WTC11 (cell line): ENCODE measurements around the gene TAF6. TPM values are rescaled to one million over a fixed set of nuclear protein-coding genes. Genes with fewer than 3 reads are reported as not detected.

ENCODE experiments used
- ATAC-seq: fragments of 200-7000 bp; cut with Tn5 transposase; 2 replicates; pipeline ENCODE4 v1.10.0; 2021; ENCODE audit warnings: mild to moderate bottlenecking, moderate library complexity
- CTCF ChIA-PET: fragments of 300-600 bp; sonication (Branson Sonifier 250); formaldehyde crosslinking; loops from one replicate; lab custom pipeline; 2021; ENCODE audit warnings: antibody characterized with exemption; lab: Charles Lee
- POLR2A ChIA-PET: fragments of 350-600 bp; sonication (Branson Sonifier 250); formaldehyde crosslinking; loops from one replicate; lab custom pipeline; 2021; ENCODE audit warnings: antibody characterized with exemption; lab: Charles Lee
- DNase-seq: peaks from one replicate; pipeline ENCODE4 v3.0.0; 2021; ENCODE audit warnings: low spot score
- H3K27ac Mint-ChIP-seq: 2 replicates; pipeline ENCODE4 v1.8.0; 2021; ENCODE audit warnings: mixed read lengths
- H3K27me3 Mint-ChIP-seq: 2 replicates; pipeline ENCODE4 v1.8.0; 2021; ENCODE audit warnings: low read depth, mild to moderate bottlenecking, moderate library complexity, mixed read lengths
- H3K36me3 Mint-ChIP-seq: 2 replicates; pipeline ENCODE4 v1.8.0; 2021; ENCODE audit warnings: mixed read lengths
- H3K4me1 Mint-ChIP-seq: 2 replicates; pipeline ENCODE4 v1.8.0; 2022; ENCODE audit warnings: mixed read lengths
- H3K4me3 Mint-ChIP-seq: 2 replicates; pipeline ENCODE4 v1.8.0; 2021; ENCODE audit warnings: mild to moderate bottlenecking, moderate library complexity, mixed read lengths
- H3K9me3 Mint-ChIP-seq: 2 replicates; pipeline ENCODE4 v1.8.0; 2021; ENCODE audit warnings: mixed read lengths
- AR ChIP-seq: fragments of 250-450 bp; sonication (Bioruptor Pico); IDR thresholded peaks from 2 replicates; pipeline ENCODE4 v1.9.0; 2021; ENCODE audit warnings: mild to moderate bottlenecking
- ARID4B ChIP-seq: sonication (generic); formaldehyde crosslinking; IDR thresholded peaks from 2 replicates; pipeline ENCODE4 v1.8.0; 2023; ENCODE audit warnings: missing genetic modification reagents, mild to moderate bottlenecking, borderline replicate concordance
- ATF1 ChIP-seq: sonication (generic); formaldehyde crosslinking; IDR thresholded peaks from 2 replicates; pipeline ENCODE4 v1.8.1; 2023; ENCODE audit warnings: mild to moderate bottlenecking, moderate library complexity, missing genetic modification reagents
- CBFB ChIP-seq: sonication (generic); formaldehyde crosslinking; IDR thresholded peaks from 2 replicates; pipeline ENCODE4 v1.8.1; 2022; ENCODE audit warnings: mild to moderate bottlenecking, low read depth, missing genetic modification reagents
- CDX4 ChIP-seq: fragments of 250-450 bp; sonication (Bioruptor Pico); IDR thresholded peaks from 2 replicates; pipeline ENCODE4 v1.9.0; 2021; ENCODE audit warnings: moderate library complexity, mild to moderate bottlenecking, inconsistent platforms, borderline replicate concordance
- EMX1 ChIP-seq: fragments of 250-450 bp; sonication (Bioruptor Pico); IDR thresholded peaks from 2 replicates; pipeline ENCODE4 v1.8.0; 2021; ENCODE audit warnings: mild to moderate bottlenecking
- ERG ChIP-seq: fragments of 250-450 bp; sonication (Bioruptor Pico); IDR thresholded peaks from 2 replicates; pipeline ENCODE4 v1.8.0; 2021; ENCODE audit warnings: mild to moderate bottlenecking
- ETV6 ChIP-seq: sonication (generic); formaldehyde crosslinking; IDR thresholded peaks from 2 replicates; pipeline ENCODE4 v1.8.1; 2022; ENCODE audit warnings: mild to moderate bottlenecking, missing genetic modification reagents
- FOXJ3 ChIP-seq: sonication (generic); formaldehyde crosslinking; IDR thresholded peaks from 2 replicates; pipeline ENCODE4 v1.9.0; 2021; ENCODE audit warnings: missing genetic modification reagents, mild to moderate bottlenecking, borderline replicate concordance
- FOXP4 ChIP-seq: sonication (generic); formaldehyde crosslinking; IDR thresholded peaks from 2 replicates; pipeline ENCODE4 v1.8.0; 2022; ENCODE audit warnings: mild to moderate bottlenecking, missing genetic modification reagents
- GABPB1 ChIP-seq: sonication (generic); formaldehyde crosslinking; IDR thresholded peaks from 2 replicates; pipeline ENCODE4 v1.8.1; 2023; ENCODE audit warnings: mild to moderate bottlenecking, missing genetic modification reagents
- IRF1 ChIP-seq: sonication (generic); formaldehyde crosslinking; IDR thresholded peaks from 2 replicates; pipeline ENCODE4 v1.8.0; 2023; ENCODE audit warnings: missing genetic modification reagents
- JAZF1 ChIP-seq: fragments of 250-450 bp; sonication (Bioruptor Pico); IDR thresholded peaks from 2 replicates; pipeline ENCODE4 v1.9.0; 2021; ENCODE audit warnings: moderate library complexity, mild to moderate bottlenecking, inconsistent platforms
- JUN ChIP-seq: sonication (generic); formaldehyde crosslinking; IDR thresholded peaks from 2 replicates; pipeline ENCODE4 v1.8.0; 2023; ENCODE audit warnings: mild to moderate bottlenecking, missing genetic modification reagents
- MLX ChIP-seq: sonication (generic); formaldehyde crosslinking; IDR thresholded peaks from 2 replicates; pipeline ENCODE4 v1.8.1; 2023; ENCODE audit warnings: mild to moderate bottlenecking, missing genetic modification reagents, moderate library complexity
- MYBL2 ChIP-seq: sonication (generic); formaldehyde crosslinking; IDR thresholded peaks from 2 replicates; pipeline ENCODE4 v1.8.1; 2023; ENCODE audit warnings: mild to moderate bottlenecking, moderate library complexity, missing genetic modification reagents
- NFE2L1 ChIP-seq: sonication (generic); formaldehyde crosslinking; IDR thresholded peaks from 2 replicates; pipeline ENCODE4 v1.8.1; 2023; ENCODE audit warnings: missing genetic modification reagents
- OVOL2 ChIP-seq: fragments of 250-450 bp; sonication (Bioruptor Pico); IDR thresholded peaks from 2 replicates; pipeline ENCODE4 v1.9.0; 2021; ENCODE audit warnings: mild to moderate bottlenecking, borderline replicate concordance
- PRRX2 ChIP-seq: fragments of 250-450 bp; sonication (Bioruptor Pico); IDR thresholded peaks from 2 replicates; pipeline ENCODE4 v1.8.0; 2021; ENCODE audit warnings: mild to moderate bottlenecking
- RORB ChIP-seq: fragments of 250-450 bp; sonication (Bioruptor Pico); IDR thresholded peaks from 2 replicates; pipeline ENCODE4 v1.9.0; 2021; ENCODE audit warnings: mild to moderate bottlenecking
- TP53 ChIP-seq: sonication (generic); formaldehyde crosslinking; IDR thresholded peaks from 2 replicates; pipeline ENCODE4 v1.8.1; 2023; ENCODE audit warnings: mild to moderate bottlenecking, missing genetic modification reagents
- USF1 ChIP-seq: sonication (generic); formaldehyde crosslinking; IDR thresholded peaks from 2 replicates; pipeline ENCODE4 v1.8.0; 2022; ENCODE audit warnings: mild to moderate bottlenecking, missing genetic modification reagents
- ZNF121 ChIP-seq: sonication (generic); formaldehyde crosslinking; IDR thresholded peaks from 2 replicates; pipeline ENCODE4 v1.8.0; 2023; ENCODE audit warnings: missing genetic modification reagents
- ZNF317 ChIP-seq: sonication (generic); formaldehyde crosslinking; IDR thresholded peaks from 2 replicates; pipeline ENCODE4 v1.8.1; 2023; ENCODE audit warnings: low read depth, mild to moderate bottlenecking, moderate library complexity, missing genetic modification reagents, borderline replicate concordance
- ZNF671 ChIP-seq: fragments of 250-450 bp; sonication (Bioruptor Pico); IDR thresholded peaks from 2 replicates; pipeline ENCODE4 v1.8.0; 2021; ENCODE audit warnings: mild to moderate bottlenecking
- total RNA-seq: library from RNA; stranded (reverse); gene quantifications from 3 replicates; pipeline ENCODE4 v1.2.3, GENCODE V29; 2021

The TAF6 gene
- total RNA-seq, 1 experiment from 2014 or later = 121 TPM

- CTCF ChIA-PET = no interaction called here
- H3K36me3 Mint-ChIP-seq = peaks cover 57% of the 10 kb centered on the region
- TF ChIP-seq AR = no peak
- TF ChIP-seq EMX1 (CRISPR knock-in tag) = no peak
- TF ChIP-seq MLX = no peak
- TF ChIP-seq ZNF121 (CRISPR knock-in tag) = no peak
- no peak for TF ChIP-seq FOXJ3 (CRISPR knock-in tag)
- TF ChIP-seq JAZF1 (CRISPR knock-in tag) = no peak
- no peak for TF ChIP-seq JUN (CRISPR knock-in tag)
- TF ChIP-seq NFE2L1 (CRISPR knock-in tag) = no peak
- no peak for TF ChIP-seq ARID4B (CRISPR knock-in tag)
- no peak for TF ChIP-seq MYBL2 (CRISPR knock-in tag)
- TF ChIP-seq GABPB1 (CRISPR knock-in tag) = no peak
- no peak for TF ChIP-seq CBFB
- no peak for TF ChIP-seq PRRX2 (CRISPR knock-in tag)
- no peak for TF ChIP-seq RORB
- TF ChIP-seq CDX4 (CRISPR knock-in tag) = no peak
- TF ChIP-seq TP53 = no peak
- TF ChIP-seq ATF1 = no peak
- no peak for TF ChIP-seq OVOL2
- POLR2A ChIA-PET = no interaction called here
- H3K27ac Mint-ChIP-seq = no peak overlapping the region; the same call in 1 of the 2 replicates
- no peak overlapping the region for H3K4me3 Mint-ChIP-seq
- H3K4me1 Mint-ChIP-seq = no peaks in the 10 kb centered on the region; the same call in 1 of the 2 replicates
- ATAC-seq (no peak), DNase-seq (no peak)
- no peaks in the 10 kb centered on the region for H3K27me3 Mint-ChIP-seq
- no peaks in the 10 kb centered on the region for H3K9me3 Mint-ChIP-seq
Measured at GRCh38 chr7:100107890-100108289, 11.3 kb downstream of the TAF6 start.

GRCh38 chr7:100107125-100107737 lies 11.9 kb downstream of the TAF6 start:
- no peaks in the 10 kb centered on the region for H3K9me3 Mint-ChIP-seq
- ChIA-PET CTCF (interaction anchor here (1.9 kb wide), 1 partner anchor 24 kb away, joined by 7 read pairs; no protein-coding TSS in a partner anchor), POLR2A (no interaction called here)
- H3K4me3 Mint-ChIP-seq = no peak overlapping the region
- H3K27me3 Mint-ChIP-seq = no peaks in the 10 kb centered on the region
- no peak for DNase-seq
- H3K27ac Mint-ChIP-seq = no peak overlapping the region
- no peak for ATAC-seq
- peaks cover 51% of the 10 kb centered on the region for H3K36me3 Mint-ChIP-seq
- H3K4me1 Mint-ChIP-seq = peaks cover 5% of the 10 kb centered on the region
- TF ChIP-seq ZNF317 (CRISPR knock-in tag) (no peak), IRF1 (CRISPR knock-in tag) (no peak), ZNF671 (CRISPR knock-in tag) (no peak), ERG (CRISPR knock-in tag) (no peak), FOXP4 (CRISPR knock-in tag) (no peak), ETV6 (no peak), USF1 (CRISPR knock-in tag) (no peak)
